ENCODE measurements around the gene CAPN15.

DNA sequence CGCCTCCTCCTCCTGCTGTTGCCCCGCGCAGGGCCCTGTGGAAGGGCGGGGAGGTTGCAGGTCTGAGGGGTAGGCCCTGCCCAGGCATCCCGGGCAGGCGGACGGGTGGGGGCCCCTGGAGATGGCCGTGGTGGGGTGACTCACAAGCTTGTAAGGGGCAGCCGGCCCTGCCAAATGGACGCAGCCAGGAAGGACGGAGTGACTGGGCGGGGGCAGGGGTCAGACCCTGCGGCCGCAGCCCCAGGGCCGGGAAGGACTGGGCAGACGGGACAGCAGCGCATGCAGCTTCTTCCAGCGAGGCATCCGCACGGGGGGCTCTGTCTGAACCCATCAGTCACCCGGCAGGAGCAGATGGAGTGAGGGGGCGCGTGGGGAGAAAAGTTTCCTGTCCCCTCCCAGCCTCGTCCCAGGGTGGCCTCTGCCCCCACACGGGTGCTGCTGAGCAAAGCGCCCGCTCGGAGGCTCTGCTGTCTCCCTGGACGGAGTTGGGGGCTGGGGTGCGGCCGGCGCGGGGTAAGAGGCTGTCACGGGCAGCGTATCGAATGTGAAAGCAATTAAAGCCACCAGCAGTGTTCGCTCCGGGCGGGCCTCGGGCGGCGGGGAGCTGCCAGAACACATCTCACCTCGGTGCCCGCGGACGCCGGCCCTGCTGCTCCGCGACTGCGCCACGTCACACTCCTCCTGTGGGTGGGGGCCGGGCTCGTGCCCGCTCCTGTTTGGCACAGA is 27.3 kb downstream of the CAPN15 start:
- TF ChIP-seq, protein P1, sequence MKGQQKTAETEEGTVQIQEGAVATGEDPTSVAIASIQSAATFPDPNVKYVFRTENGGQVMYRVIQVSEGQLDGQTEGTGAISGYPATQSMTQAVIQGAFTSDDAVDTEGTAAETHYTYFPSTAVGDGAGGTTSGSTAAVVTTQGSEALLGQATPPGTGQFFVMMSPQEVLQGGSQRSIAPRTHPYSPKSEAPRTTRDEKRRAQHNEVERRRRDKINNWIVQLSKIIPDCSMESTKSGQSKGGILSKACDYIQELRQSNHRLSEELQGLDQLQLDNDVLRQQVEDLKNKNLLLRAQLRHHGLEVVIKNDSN (IDR thresholded peaks at IDR 0.05; ENCODE audit: borderline replicate concordance, low read depth) = no peak
- TF ChIP-seq RFX5 (IDR thresholded peaks at IDR 0.05; ENCODE audit: low read length) (no peak), EP300 (IDR thresholded peaks at IDR 0.05; ENCODE audit: borderline replicate concordance in 1 of 2, low read depth in 1 of 2, low read length in 1 of 2) (no peak), POLR2AphosphoS5 (IDR thresholded peaks at IDR 0.05; ENCODE audit: low read depth, low read length) (no peak), MEF2A (IDR thresholded peaks at IDR 0.05; ENCODE audit: borderline replicate concordance, low read depth) (no peak), RCOR1 (IDR thresholded peaks at IDR 0.05; ENCODE audit: low read length) (no peak), TAF1 (IDR thresholded peaks at IDR 0.05; ENCODE audit: borderline replicate concordance, low read depth, low read length) (no peak), YY1 (IDR thresholded peaks at IDR 0.05; ENCODE audit: low read depth) (no peak), NFIC (IDR thresholded peaks at IDR 0.05; ENCODE audit: borderline replicate concordance) (no peak), TEAD4 (IDR thresholded peaks at IDR 0.05; ENCODE audit: borderline replicate concordance, insufficient read depth) (no peak), JUND (IDR thresholded peaks at IDR 0.05) (no peak)
- TF ChIP-seq, protein P2, sequence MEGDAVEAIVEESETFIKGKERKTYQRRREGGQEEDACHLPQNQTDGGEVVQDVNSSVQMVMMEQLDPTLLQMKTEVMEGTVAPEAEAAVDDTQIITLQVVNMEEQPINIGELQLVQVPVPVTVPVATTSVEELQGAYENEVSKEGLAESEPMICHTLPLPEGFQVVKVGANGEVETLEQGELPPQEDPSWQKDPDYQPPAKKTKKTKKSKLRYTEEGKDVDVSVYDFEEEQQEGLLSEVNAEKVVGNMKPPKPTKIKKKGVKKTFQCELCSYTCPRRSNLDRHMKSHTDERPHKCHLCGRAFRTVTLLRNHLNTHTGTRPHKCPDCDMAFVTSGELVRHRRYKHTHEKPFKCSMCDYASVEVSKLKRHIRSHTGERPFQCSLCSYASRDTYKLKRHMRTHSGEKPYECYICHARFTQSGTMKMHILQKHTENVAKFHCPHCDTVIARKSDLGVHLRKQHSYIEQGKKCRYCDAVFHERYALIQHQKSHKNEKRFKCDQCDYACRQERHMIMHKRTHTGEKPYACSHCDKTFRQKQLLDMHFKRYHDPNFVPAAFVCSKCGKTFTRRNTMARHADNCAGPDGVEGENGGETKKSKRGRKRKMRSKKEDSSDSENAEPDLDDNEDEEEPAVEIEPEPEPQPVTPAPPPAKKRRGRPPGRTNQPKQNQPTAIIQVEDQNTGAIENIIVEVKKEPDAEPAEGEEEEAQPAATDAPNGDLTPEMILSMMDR (IDR thresholded peaks at IDR 0.05) = no peak
- TF ChIP-seq, protein P3, sequence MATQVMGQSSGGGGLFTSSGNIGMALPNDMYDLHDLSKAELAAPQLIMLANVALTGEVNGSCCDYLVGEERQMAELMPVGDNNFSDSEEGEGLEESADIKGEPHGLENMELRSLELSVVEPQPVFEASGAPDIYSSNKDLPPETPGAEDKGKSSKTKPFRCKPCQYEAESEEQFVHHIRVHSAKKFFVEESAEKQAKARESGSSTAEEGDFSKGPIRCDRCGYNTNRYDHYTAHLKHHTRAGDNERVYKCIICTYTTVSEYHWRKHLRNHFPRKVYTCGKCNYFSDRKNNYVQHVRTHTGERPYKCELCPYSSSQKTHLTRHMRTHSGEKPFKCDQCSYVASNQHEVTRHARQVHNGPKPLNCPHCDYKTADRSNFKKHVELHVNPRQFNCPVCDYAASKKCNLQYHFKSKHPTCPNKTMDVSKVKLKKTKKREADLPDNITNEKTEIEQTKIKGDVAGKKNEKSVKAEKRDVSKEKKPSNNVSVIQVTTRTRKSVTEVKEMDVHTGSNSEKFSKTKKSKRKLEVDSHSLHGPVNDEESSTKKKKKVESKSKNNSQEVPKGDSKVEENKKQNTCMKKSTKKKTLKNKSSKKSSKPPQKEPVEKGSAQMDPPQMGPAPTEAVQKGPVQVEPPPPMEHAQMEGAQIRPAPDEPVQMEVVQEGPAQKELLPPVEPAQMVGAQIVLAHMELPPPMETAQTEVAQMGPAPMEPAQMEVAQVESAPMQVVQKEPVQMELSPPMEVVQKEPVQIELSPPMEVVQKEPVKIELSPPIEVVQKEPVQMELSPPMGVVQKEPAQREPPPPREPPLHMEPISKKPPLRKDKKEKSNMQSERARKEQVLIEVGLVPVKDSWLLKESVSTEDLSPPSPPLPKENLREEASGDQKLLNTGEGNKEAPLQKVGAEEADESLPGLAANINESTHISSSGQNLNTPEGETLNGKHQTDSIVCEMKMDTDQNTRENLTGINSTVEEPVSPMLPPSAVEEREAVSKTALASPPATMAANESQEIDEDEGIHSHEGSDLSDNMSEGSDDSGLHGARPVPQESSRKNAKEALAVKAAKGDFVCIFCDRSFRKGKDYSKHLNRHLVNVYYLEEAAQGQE (IDR thresholded peaks at IDR 0.05; ENCODE audit: low read depth, low read length) = no peak

Measured in SK-N-SH (cell line).